Stomach (tissue), 4 donors: ENCODE data around the gene UNC79.

Source experiments
- CTCF ChIP-seq, 7 experiments: fragments of 450-650 bp in 4 of 7; fragments of 200-600 bp in 3 of 7; sonication (generic) in 3 of 7; IDR thresholded peaks; one replicate each; pipeline ENCODE4 v1.5.1; 2016 to 2019; ENCODE audit warnings: antibody characterized with exemption in 7 of 7, control low read depth in 2 of 7, mild to moderate bottlenecking in 1 of 7
- EP300 ChIP-seq: sonication (generic); formaldehyde crosslinking; IDR thresholded peaks from one replicate; pipeline ENCODE4 v1.6.1; 2017; ENCODE audit warnings: antibody characterized with exemption
- POLR2A ChIP-seq, 4 donors: fragments of 450-650 bp; IDR thresholded peaks; one replicate each; pipeline ENCODE4 v1.6.1; 2016; ENCODE audit warnings: antibody characterized with exemption in 4 of 4, control low read depth in 2 of 4, mild to moderate bottlenecking in 1 of 4, moderate library complexity in 1 of 4
- POLR2AphosphoS5 ChIP-seq, 3 donors: sonication (generic); formaldehyde crosslinking; IDR thresholded peaks; one replicate each; pipeline ENCODE4 v1.6.1; 2016; ENCODE audit warnings: antibody characterized with exemption in 3 of 3

GRCh38 chr14:93685121-93685895 lies 254.6 kb downstream of the UNC79 start:
- TF ChIP-seq POLR2A (IDR thresholded peaks at IDR 0.05) = no peak
- no peak for TF ChIP-seq CTCF (IDR thresholded peaks at IDR 0.05)
- TF ChIP-seq POLR2AphosphoS5 (IDR thresholded peaks at IDR 0.05) = no peak
- no peak for TF ChIP-seq EP300
